AG04450 (cell line): ENCODE measurements around the gene SIN3B. TPM values are rescaled to one million over a fixed set of nuclear protein-coding genes. Genes with fewer than 3 reads are reported as not detected.

Source experiments
- CTCF ChIA-PET: fragments of 300-600, 350-600 bp; formaldehyde crosslinking; extraction: SDS; loops from one replicate; lab custom pipeline; 2022; ENCODE audit warnings: antibody characterized with exemption, inconsistent platforms; lab: Charles Lee
- POLR2A ChIA-PET: fragments of 350-600 bp; formaldehyde crosslinking; extraction: SDS; loops from one replicate; lab custom pipeline; 2021; ENCODE audit warnings: antibody characterized with exemption, inconsistent platforms; lab: Yijun Ruan, JAX
- DNase-seq: peaks from one replicate; pipeline ENCODE4 v3.0.0-alpha.2; 2011; ENCODE audit warnings: low read depth, low spot score
- H3K27ac ChIP-seq: one replicate; pipeline ENCODE4 v1.5.1; 2012; ENCODE audit warnings: low read depth, low read length, control low read depth
- H3K27me3 ChIP-seq: one replicate; pipeline ENCODE4 v1.6.0; 2012; ENCODE audit warnings: low read length; ENCODE audit not compliant: control insufficient read depth, insufficient read depth
- H3K4me3 ChIP-seq: 2 replicates; pipeline ENCODE4 v1.5.1; 2011; ENCODE audit warnings: mild to moderate bottlenecking, low read depth, low read length, control low read depth
- H3K9me3 ChIP-seq: 2 replicates; pipeline ENCODE4 v1.5.1; 2012; ENCODE audit warnings: low read length; ENCODE audit not compliant: control insufficient read depth, insufficient read depth
- polyA plus RNA-seq: library from polyadenylated mRNA; depleted of rRNA; stranded (reverse); fragments of >200 nt; gene quantifications from 2 replicates; pipeline ENCODE4 v1.2.3, GENCODE V29; 2011
- TF ChIP-seq, protein P1 (sequence below): IDR thresholded peaks from 2 replicates; pipeline ENCODE4 v1.5.1; 2011; ENCODE audit warnings: low read depth, low read length, control low read depth, inconsistent platforms

SIN3B gene
- polyA plus RNA-seq, 1 experiment = 18.8 TPM

- H3K27me3 ChIP-seq = peaks cover 2% of the 10 kb centered on the region
- TF ChIP-seq, protein P1, sequence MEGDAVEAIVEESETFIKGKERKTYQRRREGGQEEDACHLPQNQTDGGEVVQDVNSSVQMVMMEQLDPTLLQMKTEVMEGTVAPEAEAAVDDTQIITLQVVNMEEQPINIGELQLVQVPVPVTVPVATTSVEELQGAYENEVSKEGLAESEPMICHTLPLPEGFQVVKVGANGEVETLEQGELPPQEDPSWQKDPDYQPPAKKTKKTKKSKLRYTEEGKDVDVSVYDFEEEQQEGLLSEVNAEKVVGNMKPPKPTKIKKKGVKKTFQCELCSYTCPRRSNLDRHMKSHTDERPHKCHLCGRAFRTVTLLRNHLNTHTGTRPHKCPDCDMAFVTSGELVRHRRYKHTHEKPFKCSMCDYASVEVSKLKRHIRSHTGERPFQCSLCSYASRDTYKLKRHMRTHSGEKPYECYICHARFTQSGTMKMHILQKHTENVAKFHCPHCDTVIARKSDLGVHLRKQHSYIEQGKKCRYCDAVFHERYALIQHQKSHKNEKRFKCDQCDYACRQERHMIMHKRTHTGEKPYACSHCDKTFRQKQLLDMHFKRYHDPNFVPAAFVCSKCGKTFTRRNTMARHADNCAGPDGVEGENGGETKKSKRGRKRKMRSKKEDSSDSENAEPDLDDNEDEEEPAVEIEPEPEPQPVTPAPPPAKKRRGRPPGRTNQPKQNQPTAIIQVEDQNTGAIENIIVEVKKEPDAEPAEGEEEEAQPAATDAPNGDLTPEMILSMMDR = no peak
- H3K9me3 ChIP-seq = peaks cover under 1% of the 10 kb centered on the region; the same call in 1 of the 2 replicates
- no peak for DNase-seq
- no peak overlapping the region for H3K4me3 ChIP-seq
- POLR2A ChIA-PET = interaction anchor here (0.6 kb wide), 1 partner anchor 129 kb away, joined by 3 read pairs; no protein-coding TSS in a partner anchor
- CTCF ChIA-PET = no interaction called here
- H3K27ac ChIP-seq = no peak overlapping the region
These were observed 21.5 kb upstream of the SIN3B start for GRCh38 chr19:16807549-16808284.

DNA sequence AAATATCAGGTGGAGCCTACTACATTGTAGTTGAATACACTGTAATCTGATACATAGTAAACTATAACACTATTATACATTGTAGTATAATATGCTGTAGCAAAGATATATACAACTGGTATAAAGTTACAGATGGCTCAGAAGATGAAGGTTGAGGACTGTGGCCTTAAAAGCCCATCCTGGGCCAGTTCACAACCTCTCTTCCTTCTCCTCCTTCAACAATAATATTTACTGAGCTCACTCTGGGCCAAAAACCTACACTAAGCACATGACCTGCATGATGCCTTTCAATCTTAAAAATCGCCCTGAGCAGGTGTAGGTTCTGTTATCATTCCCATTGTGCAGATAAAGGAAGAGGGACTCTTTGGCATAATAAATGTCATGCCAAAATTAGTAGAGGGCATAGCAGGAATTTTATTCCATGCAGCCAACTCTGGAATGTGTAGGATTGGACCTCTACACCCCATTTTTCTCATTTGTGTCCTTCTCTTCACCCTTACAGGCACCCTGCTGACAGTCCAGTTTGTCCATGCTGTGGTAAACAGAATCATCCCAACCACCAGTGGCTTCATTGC is 14.6 kb upstream of the SIN3B start:
- Histone ChIP-seq H3K9me3 (peaks cover 21% of the 10 kb centered on the region; the same call in 1 of the 2 replicates), H3K27me3 (peaks cover 2% of the 10 kb centered on the region), H3K4me3 (no peak overlapping the region), H3K27ac (no peak overlapping the region)
- no peak for DNase-seq
- TF ChIP-seq, protein P1 = no peak
- CTCF ChIA-PET = interaction anchor here (0.5 kb wide), 1 partner anchor 43 kb away, joined by 6 read pairs; no protein-coding TSS in a partner anchor
- POLR2A ChIA-PET = interaction anchor here (0.6 kb wide), 1 partner anchor 75 kb away, joined by 3 read pairs; no protein-coding TSS in a partner anchor

DNA sequence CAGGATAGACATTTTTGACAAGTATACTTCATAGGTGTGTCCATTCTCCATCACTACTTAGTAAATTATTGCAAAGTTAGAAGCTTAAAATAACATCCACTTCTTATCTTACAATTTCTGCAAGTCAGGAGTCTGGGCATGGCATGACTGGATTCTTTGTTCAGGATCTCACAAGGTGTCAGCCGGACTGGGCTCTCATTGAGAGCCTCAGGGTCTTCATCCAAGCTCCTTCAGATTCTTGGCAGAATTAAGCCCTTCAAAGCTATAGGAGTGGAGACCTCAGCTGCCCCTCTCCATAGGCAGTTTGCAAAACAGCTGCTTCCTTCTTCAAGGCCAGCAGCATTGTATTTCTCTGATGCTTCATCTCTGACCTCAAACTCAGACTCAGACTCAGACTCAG is 9.1 kb upstream of the SIN3B start:
- Histone ChIP-seq H3K9me3 (peaks cover 2% of the 10 kb centered on the region; the same call in 1 of the 2 replicates), H3K27ac (no peak overlapping the region), H3K27me3 (no peaks in the 10 kb centered on the region), H3K4me3 (no peak overlapping the region)
- POLR2A ChIA-PET = no interaction called here
- CTCF ChIA-PET = no interaction called here
- no peak for DNase-seq
- TF ChIP-seq, protein P1 = no peak

GRCh38 chr19:16821081-16821480 is 8.1 kb upstream of the SIN3B start:
- ChIA-PET POLR2A (no interaction called here), CTCF (no interaction called here)

More at GRCh38 chr19:16821081-16821480, 8.1 kb upstream of the SIN3B start:
- no peak overlapping the region for H3K27ac ChIP-seq
- TF ChIP-seq, protein P1 = no peak
- H3K27me3 ChIP-seq = no peaks in the 10 kb centered on the region
- DNase-seq = no peak
- no peaks in the 10 kb centered on the region; the same call in 1 of the 2 replicates for H3K9me3 ChIP-seq
- no peak overlapping the region for H3K4me3 ChIP-seq
